ENCODE results near the gene NQO1. TPM values are rescaled to one million over a fixed set of nuclear protein-coding genes. Genes with fewer than 3 reads are reported as not detected.

NQO1 gene
- total RNA-seq, 1 donor from 2014 or later, result 7.2 TPM

DNA sequence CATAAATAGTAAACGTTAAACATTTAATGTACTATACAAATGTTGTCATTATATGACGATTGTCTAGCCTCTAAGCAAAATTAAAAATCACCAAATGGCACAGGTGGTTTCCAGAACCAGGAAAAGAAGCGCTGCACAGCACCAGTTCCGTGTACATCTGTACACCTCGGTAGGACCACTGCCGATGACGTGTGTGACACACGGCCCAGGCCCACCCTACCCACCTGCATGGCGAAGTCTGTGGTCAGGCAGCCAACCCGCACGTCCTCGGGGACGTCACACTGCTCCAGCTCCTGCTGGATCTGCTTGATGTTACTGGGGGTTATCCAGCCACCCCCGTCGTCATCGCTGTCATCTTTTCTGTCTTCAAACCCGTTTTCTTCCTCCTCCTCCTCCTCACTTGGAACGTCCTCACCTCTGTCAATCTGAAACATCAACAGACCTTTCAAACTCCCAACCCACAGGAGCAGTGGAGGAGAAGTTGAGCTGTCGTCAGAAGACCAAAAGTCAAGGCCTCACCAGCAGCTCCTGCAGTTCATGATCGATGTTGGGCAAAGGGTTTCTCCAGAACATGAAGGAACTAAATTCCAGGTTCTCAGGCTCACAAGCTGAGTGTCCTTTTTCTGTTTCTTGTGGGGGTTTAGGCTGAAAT is 22.5 kb upstream of the NQO1 start:
- Mint-ChIP-seq H3K27me3 (ENCODE audit: unreplicated experiment) (no peaks in the 10 kb centered on the region), H3K4me1 (ENCODE audit: low read depth, unreplicated experiment) (no peaks in the 10 kb centered on the region), H3K4me3 (ENCODE audit: unreplicated experiment) (no peak overlapping the region), H3K27ac (ENCODE audit: unreplicated experiment) (no peak overlapping the region), H3K9me3 (ENCODE audit: unreplicated experiment) (no peaks in the 10 kb centered on the region), H3K36me3 (ENCODE audit: unreplicated experiment) (no peaks in the 10 kb centered on the region)
- no peak for DNase-seq
- TF ChIP-seq CTCF (IDR thresholded peaks at IDR 0.05; ENCODE audit: partially characterized antibody, unreplicated experiment), result no peak

DNA sequence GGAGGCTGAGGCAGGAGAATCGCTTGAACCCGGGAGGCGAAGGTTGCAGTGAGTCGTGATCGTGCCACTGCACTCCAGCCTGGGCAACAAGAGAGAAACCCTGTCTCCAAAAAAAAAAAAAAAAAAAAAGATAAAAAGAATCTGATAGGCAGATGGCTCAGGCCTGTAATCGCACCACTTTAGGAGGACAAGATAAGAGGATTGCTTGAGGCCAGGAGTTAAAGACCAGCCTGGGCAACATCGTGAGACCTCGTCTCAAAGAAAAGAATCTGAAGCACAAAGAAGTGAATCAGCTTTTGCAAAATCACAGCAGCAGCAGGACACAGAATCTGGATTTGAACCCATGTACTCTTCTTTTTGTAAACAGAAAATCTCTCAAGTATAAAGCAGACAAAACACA is 20.8 kb upstream of the NQO1 start:
- no peak for DNase-seq
- Mint-ChIP-seq H3K4me1 (ENCODE audit: low read depth, unreplicated experiment) (no peaks in the 10 kb centered on the region), H3K27me3 (ENCODE audit: unreplicated experiment) (peaks cover 2% of the 10 kb centered on the region), H3K36me3 (ENCODE audit: unreplicated experiment) (peaks cover 4% of the 10 kb centered on the region), H3K27ac (ENCODE audit: unreplicated experiment) (no peak overlapping the region), H3K9me3 (ENCODE audit: unreplicated experiment) (no peaks in the 10 kb centered on the region), H3K4me3 (ENCODE audit: unreplicated experiment) (no peak overlapping the region)
- no peak for TF ChIP-seq CTCF (IDR thresholded peaks at IDR 0.05; ENCODE audit: partially characterized antibody, unreplicated experiment)

- peaks cover 2% of the 10 kb centered on the region for H3K27me3 Mint-ChIP-seq (ENCODE audit: unreplicated experiment)
- H3K36me3 Mint-ChIP-seq (ENCODE audit: unreplicated experiment), result peaks cover 4% of the 10 kb centered on the region
- no peaks in the 10 kb centered on the region for H3K9me3 Mint-ChIP-seq (ENCODE audit: unreplicated experiment)
- DNase-seq, result no peak
- no peak overlapping the region for H3K4me3 Mint-ChIP-seq (ENCODE audit: unreplicated experiment)
- TF ChIP-seq CTCF (IDR thresholded peaks at IDR 0.05; ENCODE audit: partially characterized antibody, unreplicated experiment), result no peak
- no peaks in the 10 kb centered on the region for H3K4me1 Mint-ChIP-seq (ENCODE audit: low read depth, unreplicated experiment)
- H3K27ac Mint-ChIP-seq (ENCODE audit: unreplicated experiment), result no peak overlapping the region
Measured at GRCh38 chr16:69745959-69746358, 19.6 kb upstream of the NQO1 start.

DNA sequence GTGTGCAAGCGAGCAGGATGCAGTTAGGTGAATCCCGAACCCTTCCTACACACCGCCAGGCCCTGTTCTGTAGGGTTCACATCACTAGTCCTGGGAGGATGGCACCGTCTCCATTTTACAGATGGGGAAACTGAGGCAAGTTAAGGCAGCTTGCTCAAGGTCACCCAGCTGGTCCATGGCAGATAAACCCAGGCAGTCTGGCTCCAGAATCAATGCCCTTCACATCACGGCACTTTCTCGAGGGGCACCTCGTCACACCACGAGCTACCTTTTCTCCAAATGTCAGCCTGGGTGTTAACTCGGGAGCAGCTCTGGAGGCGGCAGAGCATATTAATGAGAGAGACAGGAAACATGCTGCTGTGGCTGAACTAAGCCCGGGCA is 18.9 kb upstream of the NQO1 start:
- Mint-ChIP-seq H3K36me3 (ENCODE audit: unreplicated experiment) (peaks cover 4% of the 10 kb centered on the region), H3K9me3 (ENCODE audit: unreplicated experiment) (no peaks in the 10 kb centered on the region), H3K27me3 (ENCODE audit: unreplicated experiment) (peaks cover 2% of the 10 kb centered on the region), H3K4me3 (ENCODE audit: unreplicated experiment) (no peak overlapping the region), H3K4me1 (ENCODE audit: low read depth, unreplicated experiment) (no peaks in the 10 kb centered on the region), H3K27ac (ENCODE audit: unreplicated experiment) (no peak overlapping the region)
- DNase-seq, result no peak
- TF ChIP-seq CTCF (IDR thresholded peaks at IDR 0.05; ENCODE audit: partially characterized antibody, unreplicated experiment), result no peak

- no peaks in the 10 kb centered on the region for H3K9me3 Mint-ChIP-seq (ENCODE audit: unreplicated experiment)
- H3K4me1 Mint-ChIP-seq (ENCODE audit: low read depth, unreplicated experiment), result no peaks in the 10 kb centered on the region
- no peak overlapping the region for H3K4me3 Mint-ChIP-seq (ENCODE audit: unreplicated experiment)
- H3K36me3 Mint-ChIP-seq (ENCODE audit: unreplicated experiment), result peaks cover 4% of the 10 kb centered on the region
- peaks cover 2% of the 10 kb centered on the region for H3K27me3 Mint-ChIP-seq (ENCODE audit: unreplicated experiment)
- H3K27ac Mint-ChIP-seq (ENCODE audit: unreplicated experiment), result no peak overlapping the region
- no peak for TF ChIP-seq CTCF (IDR thresholded peaks at IDR 0.05; ENCODE audit: partially characterized antibody, unreplicated experiment)
- no peak for DNase-seq
Measured at GRCh38 chr16:69744363-69745231, 18.2 kb upstream of the NQO1 start.

Data from glutamatergic neuron (in vitro differentiated cells).